MM.1S (cell line): Measurements from ENCODE around the gene AMMECR1L.

ENCODE experiments used
- DNase-seq: peaks from one replicate; pipeline ENCODE4 v3.0.0-alpha.2; 2015
- H2AFZ ChIP-seq: fragments of 300-600 bp; sonication (generic); 2 replicates; pipeline ENCODE4 v1.6.0; 2016; ENCODE audit warnings: antibody characterized with exemption, low read length
- H3F3A ChIP-seq: fragments of 300-600 bp; sonication (generic); 2 replicates; pipeline ENCODE4 v1.6.1; 2016; ENCODE audit warnings: mild to moderate bottlenecking, antibody characterized with exemption, low read length, moderate library complexity, mixed read lengths; ENCODE audit not compliant: insufficient read depth
- H3K27ac ChIP-seq: fragments of 300-600 bp; sonication (generic); 2 replicates; pipeline ENCODE4 v1.5.1; 2016; ENCODE audit warnings: mild to moderate bottlenecking, low read length
- H3K27me3 ChIP-seq: fragments of 300-600 bp; sonication (generic); replicated peaks from 2 replicates; pipeline ENCODE4 v1.6.0; 2016; ENCODE audit warnings: low read length; ENCODE audit not compliant: insufficient read depth
- H3K36me3 ChIP-seq: fragments of 300-600 bp; sonication (generic); replicated peaks from 2 replicates; pipeline ENCODE4 v1.6.1; 2016; ENCODE audit warnings: mild to moderate bottlenecking, low read length, mixed read lengths; ENCODE audit not compliant: insufficient read depth
- H3K4me1 ChIP-seq: fragments of 300-600 bp; sonication (generic); 2 replicates; pipeline ENCODE4 v1.6.1; 2016; ENCODE audit warnings: low read length, mixed read lengths
- H3K4me2 ChIP-seq: fragments of 300-600 bp; sonication (generic); 2 replicates; pipeline ENCODE4 v1.6.0; 2016; ENCODE audit warnings: low read depth, low read length
- H3K4me3 ChIP-seq: fragments of 300-600 bp; sonication (generic); 2 replicates; pipeline ENCODE4 v1.5.1; 2016; ENCODE audit warnings: low read length, mixed read lengths
- H3K79me2 ChIP-seq: fragments of 300-600 bp; sonication (generic); 2 replicates; pipeline ENCODE4 v1.6.1; 2016; ENCODE audit warnings: mixed run types, low read length, mixed read lengths
- H3K9ac ChIP-seq: fragments of 300-600 bp; sonication (generic); 2 replicates; pipeline ENCODE4 v1.6.1; 2016; ENCODE audit warnings: low read length, mixed read lengths
- H3K9me2 ChIP-seq: fragments of 300-600 bp; sonication (generic); replicated peaks from 2 replicates; pipeline ENCODE4 v1.6.1; 2016; ENCODE audit warnings: mild to moderate bottlenecking, low read length, mixed read lengths; ENCODE audit not compliant: insufficient read depth
- H3K9me3 ChIP-seq: fragments of 300-600 bp; sonication (generic); replicated peaks from 2 replicates; pipeline ENCODE4 v1.6.1; 2016; ENCODE audit warnings: mild to moderate bottlenecking, low read length, mixed read lengths; ENCODE audit not compliant: insufficient read depth
- H4K20me1 ChIP-seq: fragments of 300-600 bp; sonication (generic); 2 replicates; pipeline ENCODE4 v1.6.1; 2016; ENCODE audit warnings: mild to moderate bottlenecking, low read length, moderate library complexity, mixed read lengths; ENCODE audit not compliant: insufficient read depth
- EZH2 ChIP-seq: fragments of 300-600 bp; sonication (generic); optimal IDR thresholded peaks from 2 replicates; pipeline ENCODE3; 2017; ENCODE audit warnings: low read depth, mild to moderate bottlenecking, antibody characterized with exemption, low read length, mixed read lengths
- EZH2phosphoT487 ChIP-seq: fragments of 300-600 bp; sonication (generic); IDR thresholded peaks from 2 replicates; pipeline ENCODE4 v1.6.1; 2018; ENCODE audit warnings: antibody characterized with exemption, low read length
- TF ChIP-seq, protein P1 (sequence below): fragments of 300-600 bp; sonication (generic); IDR thresholded peaks from 2 replicates; pipeline ENCODE4 v1.5.1; 2016; ENCODE audit warnings: antibody characterized with exemption, low read length, mixed read lengths

The AMMECR1L gene

DNA sequence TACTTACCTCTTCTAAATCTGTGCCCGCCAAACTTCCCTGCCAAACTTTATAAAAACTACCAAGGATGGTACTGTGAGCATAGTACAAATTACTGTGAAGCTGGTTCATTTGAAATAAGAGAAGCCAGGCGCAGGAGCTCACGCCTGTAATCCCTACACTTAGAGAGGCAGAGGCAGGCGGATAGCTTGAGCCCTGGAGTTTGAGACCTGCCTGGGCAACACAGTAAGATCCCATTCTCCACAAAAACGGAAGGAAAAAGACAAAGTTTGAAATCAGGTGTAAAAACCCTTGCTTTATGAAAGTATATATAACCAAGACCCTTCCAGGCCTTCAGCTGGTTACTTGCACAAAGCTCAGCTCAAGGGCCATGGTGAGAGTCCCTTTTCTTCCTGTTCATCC is 5.9 kb downstream of the AMMECR1L start:
- peaks cover 3% of the 10 kb centered on the region for H3K36me3 ChIP-seq
- no peak overlapping the region for H2AFZ ChIP-seq
- no peaks in the 10 kb centered on the region for H4K20me1 ChIP-seq
- peaks cover 15% of the 10 kb centered on the region for H3K4me1 ChIP-seq
- H3K79me2 ChIP-seq: peaks cover 94% of the 10 kb centered on the region
- H3K9ac ChIP-seq: no peak overlapping the region
- no peak overlapping the region for H3K27ac ChIP-seq
- H3K9me3 ChIP-seq: no peaks in the 10 kb centered on the region
- no peak overlapping the region for H3K4me3 ChIP-seq
- TF ChIP-seq EZH2 (no peak), EZH2phosphoT487 (no peak)
- TF ChIP-seq, protein P1, sequence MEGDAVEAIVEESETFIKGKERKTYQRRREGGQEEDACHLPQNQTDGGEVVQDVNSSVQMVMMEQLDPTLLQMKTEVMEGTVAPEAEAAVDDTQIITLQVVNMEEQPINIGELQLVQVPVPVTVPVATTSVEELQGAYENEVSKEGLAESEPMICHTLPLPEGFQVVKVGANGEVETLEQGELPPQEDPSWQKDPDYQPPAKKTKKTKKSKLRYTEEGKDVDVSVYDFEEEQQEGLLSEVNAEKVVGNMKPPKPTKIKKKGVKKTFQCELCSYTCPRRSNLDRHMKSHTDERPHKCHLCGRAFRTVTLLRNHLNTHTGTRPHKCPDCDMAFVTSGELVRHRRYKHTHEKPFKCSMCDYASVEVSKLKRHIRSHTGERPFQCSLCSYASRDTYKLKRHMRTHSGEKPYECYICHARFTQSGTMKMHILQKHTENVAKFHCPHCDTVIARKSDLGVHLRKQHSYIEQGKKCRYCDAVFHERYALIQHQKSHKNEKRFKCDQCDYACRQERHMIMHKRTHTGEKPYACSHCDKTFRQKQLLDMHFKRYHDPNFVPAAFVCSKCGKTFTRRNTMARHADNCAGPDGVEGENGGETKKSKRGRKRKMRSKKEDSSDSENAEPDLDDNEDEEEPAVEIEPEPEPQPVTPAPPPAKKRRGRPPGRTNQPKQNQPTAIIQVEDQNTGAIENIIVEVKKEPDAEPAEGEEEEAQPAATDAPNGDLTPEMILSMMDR: no peak
- no peak overlapping the region for H3K4me2 ChIP-seq
- H3K27me3 ChIP-seq: no peaks in the 10 kb centered on the region
- no peak for DNase-seq
- H3F3A ChIP-seq: no peaks in the 10 kb centered on the region
- H3K9me2 ChIP-seq: no peaks in the 10 kb centered on the region

DNA sequence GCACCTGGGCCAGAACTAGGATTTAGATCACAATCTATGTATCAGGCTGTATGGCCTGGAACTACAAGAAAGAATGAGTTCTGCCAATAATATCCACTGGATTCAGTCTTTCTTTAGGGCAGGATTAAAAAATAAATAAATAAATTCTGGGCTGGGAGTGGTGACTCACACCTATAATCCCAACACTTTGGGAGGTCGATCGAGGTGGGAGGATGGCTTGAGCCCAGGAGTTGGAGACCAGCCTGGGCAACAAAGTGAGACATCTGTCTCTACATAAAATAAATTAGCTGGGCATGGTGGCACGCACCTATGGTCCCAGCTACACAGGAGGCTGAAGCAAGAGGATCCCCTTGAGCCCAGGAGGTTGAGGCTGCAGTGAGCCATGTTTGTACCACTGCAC is 8.1 kb downstream of the AMMECR1L start:
- Histone ChIP-seq H3K9me2 (no peaks in the 10 kb centered on the region), H3K79me2 (peaks cover 94% of the 10 kb centered on the region), H3K9ac (no peak overlapping the region), H3F3A (no peaks in the 10 kb centered on the region), H4K20me1 (no peaks in the 10 kb centered on the region), H3K9me3 (no peaks in the 10 kb centered on the region), H3K4me2 (no peak overlapping the region), H3K36me3 (peaks cover 8% of the 10 kb centered on the region), H3K4me1 (0 out of 2 replicates have a peak, but pooled peaks cover 6% of the 10 kb centered on the region), H3K4me3 (no peak overlapping the region), H2AFZ (no peak overlapping the region), H3K27ac (no peak overlapping the region), H3K27me3 (no peaks in the 10 kb centered on the region)
- TF ChIP-seq, protein P1: no peak
- no peak for TF ChIP-seq EZH2phosphoT487
- no peak for DNase-seq

DNA sequence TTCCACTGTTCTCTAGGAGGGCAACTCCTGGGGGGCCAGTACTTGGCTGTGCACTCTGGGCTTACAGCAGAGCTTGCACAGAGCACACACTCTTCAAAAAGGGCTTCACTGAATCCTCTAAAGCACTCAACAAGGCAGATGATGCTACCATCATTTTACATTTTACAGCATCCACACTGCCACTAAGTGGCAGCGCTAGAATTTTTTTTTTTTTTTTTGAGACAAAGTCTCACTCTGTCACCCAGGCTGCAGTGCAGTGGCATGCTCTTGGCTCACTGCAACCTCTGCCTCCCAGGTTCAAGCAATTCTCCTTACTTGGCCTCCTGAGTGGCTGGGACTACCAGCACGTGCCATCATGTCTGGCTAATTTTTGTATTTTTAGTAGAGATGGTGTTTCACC is 8.6 kb downstream of the AMMECR1L start:
- no peaks in the 10 kb centered on the region for H4K20me1 ChIP-seq
- no peaks in the 10 kb centered on the region for H3F3A ChIP-seq
- no peaks in the 10 kb centered on the region for H3K27me3 ChIP-seq
- peaks cover 94% of the 10 kb centered on the region for H3K79me2 ChIP-seq
- H3K9ac ChIP-seq: no peak overlapping the region
- no peak overlapping the region for H3K27ac ChIP-seq
- peaks cover 8% of the 10 kb centered on the region for H3K36me3 ChIP-seq
- TF ChIP-seq, protein P1: no peak
- TF ChIP-seq EZH2 (no peak), EZH2phosphoT487 (no peak)
- H3K4me1 ChIP-seq: 0 out of 2 replicates have a peak, but pooled peaks cover 6% of the 10 kb centered on the region
- no peaks in the 10 kb centered on the region for H3K9me2 ChIP-seq
- H3K4me2 ChIP-seq: no peak overlapping the region
- no peak overlapping the region for H3K4me3 ChIP-seq
- H3K9me3 ChIP-seq: no peaks in the 10 kb centered on the region
- H2AFZ ChIP-seq: no peak overlapping the region
- no peak for DNase-seq
